ENCODE data around the gene PTK6. TPM values are rescaled to one million over a fixed set of nuclear protein-coding genes. Genes with fewer than 3 reads are reported as not detected.

PTK6 gene
- total RNA-seq, 1 donor from 2014 or later = 4.9 TPM

DNA sequence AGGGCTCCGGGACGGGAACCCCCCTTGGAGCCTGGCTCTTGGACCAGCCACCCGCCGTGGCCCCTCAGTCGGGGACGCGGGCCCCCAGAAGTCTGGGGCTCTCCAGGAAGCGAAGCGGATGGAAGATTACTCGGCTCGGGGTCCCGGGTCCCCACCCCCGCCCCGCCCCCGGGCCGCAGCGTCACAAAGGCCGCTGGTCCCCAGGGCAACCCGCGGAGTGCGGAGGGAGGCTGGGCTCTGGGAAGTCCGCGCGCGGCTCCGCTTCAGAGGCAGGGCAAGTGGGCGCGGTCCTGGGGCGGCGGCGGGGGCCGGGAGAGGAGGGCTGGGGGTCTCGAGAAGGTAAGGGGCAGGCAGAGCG is 16.7 kb upstream of the PTK6 start, which contains the start of gene FNDC11:
Gene FNDC11 (plus strand): TSS at position 227 of the 358 bp plus-strand sequence. CDS start 1,505 bp downstream, outside the sequence.
- Histone ChIP-seq H3K27ac (no peak within 1 kb of the TSS), H3K36me3 (peaks cover 7% of the 10 kb centered on the region), H3K9me3 (no peaks in the 10 kb centered on the region), H3K4me1 (peaks cover 10% of the 10 kb centered on the region), H3K27me3 (no peaks in the 10 kb centered on the region), H3K4me3 (peak within 1 kb of the TSS; percentile 63)
- ATAC-seq = peak; percentile 14
- DNase-seq = peak; percentile 78
- TF ChIP-seq, protein P1, sequence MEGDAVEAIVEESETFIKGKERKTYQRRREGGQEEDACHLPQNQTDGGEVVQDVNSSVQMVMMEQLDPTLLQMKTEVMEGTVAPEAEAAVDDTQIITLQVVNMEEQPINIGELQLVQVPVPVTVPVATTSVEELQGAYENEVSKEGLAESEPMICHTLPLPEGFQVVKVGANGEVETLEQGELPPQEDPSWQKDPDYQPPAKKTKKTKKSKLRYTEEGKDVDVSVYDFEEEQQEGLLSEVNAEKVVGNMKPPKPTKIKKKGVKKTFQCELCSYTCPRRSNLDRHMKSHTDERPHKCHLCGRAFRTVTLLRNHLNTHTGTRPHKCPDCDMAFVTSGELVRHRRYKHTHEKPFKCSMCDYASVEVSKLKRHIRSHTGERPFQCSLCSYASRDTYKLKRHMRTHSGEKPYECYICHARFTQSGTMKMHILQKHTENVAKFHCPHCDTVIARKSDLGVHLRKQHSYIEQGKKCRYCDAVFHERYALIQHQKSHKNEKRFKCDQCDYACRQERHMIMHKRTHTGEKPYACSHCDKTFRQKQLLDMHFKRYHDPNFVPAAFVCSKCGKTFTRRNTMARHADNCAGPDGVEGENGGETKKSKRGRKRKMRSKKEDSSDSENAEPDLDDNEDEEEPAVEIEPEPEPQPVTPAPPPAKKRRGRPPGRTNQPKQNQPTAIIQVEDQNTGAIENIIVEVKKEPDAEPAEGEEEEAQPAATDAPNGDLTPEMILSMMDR (IDR thresholded peaks at IDR 0.05) = no peak
- intact Hi-C loops (cut with DNase I) = no loop called here

DNA sequence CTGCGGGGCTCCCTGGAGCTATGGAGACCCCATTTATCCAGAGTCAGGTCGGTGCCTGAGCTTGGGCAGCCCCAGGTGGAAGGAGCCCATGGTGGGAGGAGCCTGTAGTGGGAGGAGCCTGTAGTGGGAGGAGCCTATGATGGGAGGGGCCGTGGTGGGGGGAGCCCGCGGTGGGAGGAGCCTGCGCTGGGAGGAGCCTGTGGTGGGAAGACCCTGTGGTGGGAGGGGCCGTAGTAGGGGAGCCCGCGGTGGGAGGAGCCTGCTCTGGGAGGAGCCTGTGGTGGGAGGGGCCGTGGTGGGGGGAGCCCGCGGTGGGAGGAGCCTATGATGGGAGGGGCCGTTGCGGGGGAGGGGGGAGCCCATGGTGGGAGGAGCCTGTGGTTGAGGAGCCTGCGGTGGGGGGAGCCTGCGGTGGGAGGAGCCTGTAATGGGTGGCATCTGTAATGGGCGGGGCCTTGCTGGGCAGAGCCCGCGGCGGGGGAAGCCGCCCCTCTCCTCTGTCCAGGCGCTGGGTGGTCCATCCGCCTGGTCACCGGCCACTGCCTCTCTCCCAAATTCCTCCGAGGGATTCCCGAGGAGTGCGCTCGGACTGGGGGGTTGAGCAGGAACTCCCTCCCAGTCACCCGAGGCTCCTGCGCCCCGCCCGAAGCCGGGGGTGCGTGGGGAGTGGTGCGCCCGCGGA is 16.2 kb upstream of the PTK6 start:
- peak; percentile 92 for ATAC-seq
- Histone ChIP-seq H3K4me1 (peaks cover 10% of the 10 kb centered on the region), H3K9me3 (no peaks in the 10 kb centered on the region), H3K27ac (no peak overlapping the region), H3K4me3 (peak overlapping the region; percentile 63), H3K27me3 (peaks cover 5% of the 10 kb centered on the region), H3K36me3 (peaks cover 1% of the 10 kb centered on the region)
- TF ChIP-seq, protein P1 (IDR thresholded peaks at IDR 0.05) = no peak
- peak; percentile 87 for DNase-seq
- intact Hi-C loops (cut with DNase I) = no loop called here

DNA sequence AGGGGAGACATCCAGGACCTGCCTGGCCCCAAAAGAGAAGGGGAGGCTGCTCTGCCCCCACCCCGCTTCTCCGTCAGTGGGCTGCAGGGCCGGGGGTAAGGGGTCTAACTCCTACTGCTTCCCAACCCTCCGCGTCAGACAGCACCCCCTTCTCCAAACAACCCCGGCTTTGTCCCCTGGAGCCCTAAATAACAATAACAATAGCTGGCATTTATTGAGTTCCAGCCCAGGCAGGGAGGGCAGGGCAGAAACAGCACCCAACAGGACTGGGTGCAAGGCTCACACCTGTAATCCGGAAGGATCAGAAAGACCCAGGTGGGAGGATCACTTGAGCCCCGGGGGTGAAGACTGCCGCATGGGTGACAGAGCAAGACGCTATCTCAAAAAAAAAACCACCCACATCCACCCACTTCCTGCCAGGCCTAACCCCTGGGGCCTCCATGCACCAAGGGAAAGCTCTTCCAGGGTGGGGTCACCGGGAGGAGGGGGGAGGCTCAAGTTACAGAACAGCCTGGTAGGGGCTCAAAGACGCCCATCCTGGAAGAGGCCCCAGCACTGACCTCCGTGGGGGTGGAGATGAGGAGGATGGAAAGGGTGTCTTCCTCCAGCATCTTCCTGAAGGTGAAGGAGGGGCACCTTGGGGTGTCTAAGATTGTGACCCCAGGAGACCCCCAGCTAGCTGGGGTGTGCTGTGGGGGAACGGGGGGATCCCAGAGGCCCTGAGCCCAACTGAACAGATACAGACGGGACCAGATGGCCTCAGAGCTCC is 15.5 kb upstream of the PTK6 start:
- Histone ChIP-seq H3K27ac (no peak overlapping the region), H3K4me1 (peaks cover 10% of the 10 kb centered on the region), H3K27me3 (peaks cover 12% of the 10 kb centered on the region), H3K4me3 (no peak overlapping the region), H3K36me3 (no peaks in the 10 kb centered on the region), H3K9me3 (no peaks in the 10 kb centered on the region)
- TF ChIP-seq, protein P1 (IDR thresholded peaks at IDR 0.05) = no peak
- no peak for ATAC-seq
- intact Hi-C loops (cut with DNase I) = no loop called here
- no peak for DNase-seq

DNA sequence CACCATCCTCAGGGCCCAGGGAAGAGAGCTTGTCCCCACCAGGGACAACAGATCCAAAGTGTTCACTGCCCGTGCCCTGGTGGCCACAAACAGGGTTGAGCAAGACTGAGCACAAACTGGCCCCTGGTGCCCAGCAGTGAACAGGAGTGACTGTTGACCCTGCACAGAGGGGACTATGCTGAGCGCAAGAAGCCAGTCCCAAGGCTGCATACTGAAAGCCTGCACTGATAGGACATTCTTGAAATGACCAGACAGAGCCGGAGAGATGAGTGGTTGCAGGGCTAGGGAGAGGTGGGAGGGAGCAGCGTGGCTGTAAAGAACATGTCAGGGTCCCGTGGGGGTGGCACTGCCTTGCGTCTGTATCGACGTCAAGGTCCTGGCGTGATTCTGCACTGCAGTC is 13.9 kb upstream of the PTK6 start:
- TF ChIP-seq, protein P1 (IDR thresholded peaks at IDR 0.05) = no peak
- intact Hi-C loops (cut with DNase I) = no loop called here
- H3K27me3 ChIP-seq = peaks cover 23% of the 10 kb centered on the region
- H3K4me1 ChIP-seq = peaks cover 10% of the 10 kb centered on the region
- DNase-seq (no peak), ATAC-seq (no peak)
- no peaks in the 10 kb centered on the region for H3K36me3 ChIP-seq
- H3K4me3 ChIP-seq = no peak overlapping the region
- no peak overlapping the region for H3K27ac ChIP-seq
- H3K9me3 ChIP-seq = no peaks in the 10 kb centered on the region

DNA sequence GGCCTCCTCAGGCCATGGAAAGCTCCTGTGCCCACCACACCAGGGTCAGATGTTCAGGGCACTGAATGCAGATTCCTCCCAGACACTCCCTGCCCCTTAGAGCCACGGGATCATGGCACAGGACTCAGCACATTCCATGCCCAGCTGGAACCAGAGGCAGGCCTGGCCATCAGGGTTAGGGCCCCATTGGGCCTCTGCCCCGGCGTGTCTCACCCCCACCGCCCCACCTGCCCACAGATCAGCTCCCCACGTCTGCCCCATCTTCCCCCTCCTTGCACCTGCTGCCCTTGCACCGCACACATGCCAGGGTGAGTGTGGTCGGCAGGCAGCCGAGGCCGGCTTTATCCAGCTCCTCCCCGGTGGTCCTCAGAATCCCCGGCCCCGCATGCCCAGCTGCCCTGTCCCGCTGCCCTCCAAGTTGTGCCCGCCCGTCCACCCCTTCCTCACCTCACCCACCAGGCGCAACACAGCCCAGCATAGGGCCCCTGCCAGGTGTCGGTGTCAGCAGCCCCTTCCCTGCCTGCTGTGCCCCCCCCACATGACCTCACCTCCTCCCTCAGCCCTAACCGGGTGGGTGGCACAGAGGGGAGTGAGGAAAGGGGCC is 12.6 kb upstream of the PTK6 start:
- Histone ChIP-seq H3K27ac (no peak overlapping the region), H3K9me3 (no peaks in the 10 kb centered on the region), H3K4me1 (peaks cover 10% of the 10 kb centered on the region), H3K4me3 (no peak overlapping the region), H3K27me3 (peaks cover 25% of the 10 kb centered on the region), H3K36me3 (no peaks in the 10 kb centered on the region)
- no peak for ATAC-seq
- TF ChIP-seq, protein P1 (IDR thresholded peaks at IDR 0.05) = no peak
- intact Hi-C loops (cut with DNase I) = no loop called here
- no peak for DNase-seq

Measured in upper lobe of right lung (tissue), 1 donor.